K562 (cell line): ENCODE results near the gene MTPN. TPM values are rescaled to one million over a fixed set of nuclear protein-coding genes. Genes with fewer than 3 reads are reported as not detected.

Experiments used
- GATA2 ChIP-seq: sonication (generic); formaldehyde crosslinking; IDR thresholded peaks from 2 replicates; pipeline ENCODE4 v1.4.0; 2020; ENCODE audit warnings: mild to moderate bottlenecking, missing genetic modification reagents
- GTF2F1 ChIP-seq: IDR thresholded peaks from 2 replicates; pipeline ENCODE4 v1.6.1; 2011; ENCODE audit warnings: low read depth, low read length, improper control_type of control experiment
- MED1 ChIP-seq: sonication (generic); formaldehyde crosslinking; IDR thresholded peaks from 2 replicates; pipeline ENCODE4 v1.8.1; 2023; ENCODE audit warnings: missing genetic modification reagents, borderline replicate concordance
- MTF1 ChIP-seq: fragments of 250-450 bp; sonication (Bioruptor Pico); IDR thresholded peaks from 2 replicates; pipeline ENCODE4 v1.9.0; 2021; ENCODE audit warnings: moderate library complexity, mild to moderate bottlenecking, inconsistent platforms, borderline replicate concordance
- PATZ1 ChIP-seq: fragments of 250-450 bp; sonication (Bioruptor Pico); IDR thresholded peaks from 2 replicates; pipeline ENCODE4 v1.5.0; 2020; ENCODE audit warnings: mild to moderate bottlenecking, borderline replicate concordance
- PHB ChIP-seq: fragments of 250-450 bp; sonication (Bioruptor Pico); IDR thresholded peaks from 2 replicates; pipeline ENCODE4 v1.5.0; 2021
- TSC22D4 ChIP-seq: fragments of 450-650 bp; IDR thresholded peaks from 2 replicates; pipeline ENCODE4 v1.6.1; 2016; ENCODE audit warnings: missing genetic modification characterization, missing biosample characterization, control low read depth
- ZNF174 ChIP-seq: fragments of 250-450 bp; sonication (Bioruptor Pico); IDR thresholded peaks from 2 replicates; pipeline ENCODE4 v1.4.0; 2020; ENCODE audit warnings: mild to moderate bottlenecking
- ZNF584 ChIP-seq: fragments of 200-800 bp; sonication (Bioruptor generic); IDR thresholded peaks from 2 replicates; pipeline ENCODE4 v1.6.1; 2016; ENCODE audit warnings: low read depth, mild to moderate bottlenecking, missing genetic modification characterization, missing compliant biosample characterization
- ZNF639 ChIP-seq, 2 experiments: fragments of 200-800 bp in 1 of 2; sonication (Bioruptor generic) in 1 of 2; sonication (generic) in 1 of 2; formaldehyde crosslinking in 1 of 2; IDR thresholded peaks in 1 of 2; conservative IDR thresholded peaks in 1 of 2; 2 replicates each; pipeline versions ENCODE4 v1.5.0 to v1.6.1; 2016 to 2020; ENCODE audit warnings: missing compliant biosample characterization in 1 of 2, missing genetic modification characterization in 1 of 2, missing genetic modification reagents in 1 of 2
- polyA plus RNA-seq, 8 experiments: library from polyadenylated mRNA; depleted of rRNA in 4 of 8; stranded (reverse) in 5 of 8; unstranded in 3 of 8; fragments of >200 nt; fragmentation: Nextera tagmentation in 2 of 8; fragmentation: Illumina TruSeq in 1 of 8; extraction: Ambion mirVana in 2 of 8; extraction: Trizol in 1 of 8; gene quantifications; 2 replicates each; pipeline versions ENCODE4 v1.2.1 to v1.2.3, GENCODE V29; 2011 to 2014; ENCODE audit warnings: inconsistent platforms in 1 of 8, missing spikeins in 1 of 8
- total RNA-seq, 7 experiments: library from RNA; depleted of rRNA in 6 of 7; stranded (reverse); fragments of >200 nt in 6 of 7; fragmentation: Illumina TruSeq in 2 of 7; extraction: Trizol in 2 of 7; gene quantifications; 2 replicates each; pipeline versions ENCODE4 v1.2.1 to v1.2.3, GENCODE V29; 2011 to 2021; ENCODE audit warnings: low replicate concordance in 1 of 7
- TF ChIP-seq, protein P1 (sequence below): fragments of 450-650 bp; IDR thresholded peaks from 2 replicates; pipeline ENCODE4 v1.7.1; 2018; ENCODE audit warnings: mild to moderate bottlenecking, low read depth; ENCODE audit not compliant: partially characterized antibody
- TF ChIP-seq, protein P2 (sequence below): fragments of 250-450 bp; sonication (Bioruptor Pico); IDR thresholded peaks from 2 replicates; pipeline ENCODE4 v1.4.0; 2020; ENCODE audit warnings: borderline replicate concordance

Gene MTPN
- total and polyA plus RNA-seq, 9 of the 15 experiments (the other 6 are each of a cell fraction or from before 2014, with no cell fraction given), result 68.5 to 261 (median 156) TPM

DNA sequence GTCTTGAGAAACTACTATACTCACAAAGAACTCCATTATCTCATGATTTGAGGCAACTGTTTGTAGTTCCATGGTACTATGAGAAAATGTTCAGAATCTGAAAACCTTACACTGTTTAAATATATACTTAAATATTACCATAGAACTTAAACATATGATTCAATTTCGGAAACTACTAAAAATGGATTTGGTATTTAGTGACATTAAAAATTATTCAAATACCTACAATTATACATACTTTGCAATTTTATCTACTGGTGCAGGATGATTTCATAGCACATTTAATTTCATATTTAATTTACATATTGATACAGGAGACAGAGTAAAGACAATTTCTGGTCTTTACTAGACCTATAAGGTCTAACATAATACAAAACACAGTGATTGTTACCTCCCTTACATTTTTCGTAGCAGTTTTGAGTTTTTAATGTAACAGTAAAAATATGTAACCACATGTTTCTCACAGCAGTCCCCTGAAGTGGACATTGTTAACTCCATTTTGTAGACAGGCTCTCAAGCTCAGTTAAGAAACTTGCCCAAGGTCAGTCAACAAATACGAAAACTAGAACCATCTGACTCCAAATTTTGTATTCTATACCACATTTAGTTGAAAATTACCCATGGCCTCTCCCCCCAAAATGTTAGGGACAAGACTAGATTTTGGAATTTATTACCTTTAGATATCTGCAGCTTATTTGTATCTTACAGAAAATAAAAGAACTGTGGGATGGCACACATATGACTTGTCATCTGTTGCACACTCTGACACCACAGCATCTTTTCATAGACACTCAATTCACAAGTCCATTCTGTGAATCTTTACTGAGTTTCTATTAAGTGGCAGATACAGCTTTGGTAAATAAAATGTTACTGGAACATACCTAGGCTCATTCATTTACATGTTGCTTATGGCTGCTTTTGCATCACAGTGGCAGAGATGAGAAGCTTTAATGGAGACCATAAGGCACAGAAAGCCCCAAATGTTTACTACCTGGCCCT lies 36.8 kb downstream of the MTPN start (continued):
- no peak for TF ChIP-seq PATZ1 (CRISPR knock-in tag)
- TF ChIP-seq, protein P1, sequence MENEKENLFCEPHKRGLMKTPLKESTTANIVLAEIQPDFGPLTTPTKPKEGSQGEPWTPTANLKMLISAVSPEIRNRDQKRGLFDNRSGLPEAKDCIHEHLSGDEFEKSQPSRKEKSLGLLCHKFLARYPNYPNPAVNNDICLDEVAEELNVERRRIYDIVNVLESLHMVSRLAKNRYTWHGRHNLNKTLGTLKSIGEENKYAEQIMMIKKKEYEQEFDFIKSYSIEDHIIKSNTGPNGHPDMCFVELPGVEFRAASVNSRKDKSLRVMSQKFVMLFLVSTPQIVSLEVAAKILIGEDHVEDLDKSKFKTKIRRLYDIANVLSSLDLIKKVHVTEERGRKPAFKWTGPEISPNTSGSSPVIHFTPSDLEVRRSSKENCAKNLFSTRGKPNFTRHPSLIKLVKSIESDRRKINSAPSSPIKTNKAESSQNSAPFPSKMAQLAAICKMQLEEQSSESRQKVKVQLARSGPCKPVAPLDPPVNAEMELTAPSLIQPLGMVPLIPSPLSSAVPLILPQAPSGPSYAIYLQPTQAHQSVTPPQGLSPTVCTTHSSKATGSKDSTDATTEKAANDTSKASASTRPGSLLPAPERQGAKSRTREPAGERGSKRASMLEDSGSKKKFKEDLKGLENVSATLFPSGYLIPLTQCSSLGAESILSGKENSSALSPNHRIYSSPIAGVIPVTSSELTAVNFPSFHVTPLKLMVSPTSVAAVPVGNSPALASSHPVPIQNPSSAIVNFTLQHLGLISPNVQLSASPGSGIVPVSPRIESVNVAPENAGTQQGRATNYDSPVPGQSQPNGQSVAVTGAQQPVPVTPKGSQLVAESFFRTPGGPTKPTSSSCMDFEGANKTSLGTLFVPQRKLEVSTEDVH, result no peak
- no peak for TF ChIP-seq ZNF584
- TF ChIP-seq TSC22D4 (tag), result no peak
- TF ChIP-seq ZNF639 (CRISPR knock-in tag; conservative IDR thresholded peaks at IDR 0.05 in 1 of 2, IDR thresholded peaks at IDR 0.05 in 1 of 2), result no peak
- TF ChIP-seq GTF2F1, result no peak
- no peak for TF ChIP-seq PHB (CRISPR knock-in tag)
- TF ChIP-seq MTF1 (CRISPR knock-in tag), result peak; percentile 6; the same call in 1 of the 2 replicates
- TF ChIP-seq, protein P2, sequence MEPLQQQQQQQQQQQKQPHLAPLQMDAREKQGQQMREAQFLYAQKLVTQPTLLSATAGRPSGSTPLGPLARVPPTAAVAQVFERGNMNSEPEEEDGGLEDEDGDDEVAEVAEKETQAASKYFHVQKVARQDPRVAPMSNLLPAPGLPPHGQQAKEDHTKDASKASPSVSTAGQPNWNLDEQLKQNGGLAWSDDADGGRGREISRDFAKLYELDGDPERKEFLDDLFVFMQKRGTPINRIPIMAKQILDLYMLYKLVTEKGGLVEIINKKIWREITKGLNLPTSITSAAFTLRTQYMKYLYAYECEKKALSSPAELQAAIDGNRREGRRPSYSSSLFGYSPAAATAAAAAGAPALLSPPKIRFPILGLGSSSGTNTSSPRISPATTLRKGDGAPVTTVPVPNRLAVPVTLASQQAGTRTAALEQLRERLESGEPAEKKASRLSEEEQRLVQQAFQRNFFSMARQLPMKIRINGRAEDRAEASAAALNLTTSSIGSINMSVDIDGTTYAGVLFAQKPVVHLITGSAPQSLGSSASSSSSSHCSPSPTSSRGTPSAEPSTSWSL (CRISPR knock-in tag), result no peak
- TF ChIP-seq MED1 (CRISPR knock-in tag), result no peak
- TF ChIP-seq ZNF174 (CRISPR knock-in tag), result no peak
- TF ChIP-seq GATA2 (CRISPR knock-in tag), result no peak
